ENCODE results near the gene MYRIP. TPM values are rescaled to one million over a fixed set of nuclear protein-coding genes. Genes with fewer than 3 reads are reported as not detected.

MYRIP gene
- total and polyA plus RNA-seq, 2 of the 4 experiments (the other 2 are of a cell fraction) = not detected

GRCh38 chr3:40071683-40072238 lies 262.4 kb downstream of the MYRIP start:
- Histone ChIP-seq H2BK15ac (ENCODE audit: low read depth, low read length) (no peak overlapping the region), H3K4me1 (ENCODE audit: control insufficient read depth, insufficient read depth, low read length) (no peaks in the 10 kb centered on the region), H3K9me3 (ENCODE audit: control insufficient read depth, insufficient read depth, low read length) (peaks cover 15% of the 10 kb centered on the region)

More at GRCh38 chr3:40071683-40072238, 262.4 kb downstream of the MYRIP start:
- Histone ChIP-seq H3K23ac (ENCODE audit: low read depth, low read length) (no peak overlapping the region), H4K5ac (ENCODE audit: low read depth, low read length) (no peak overlapping the region), H2BK20ac (ENCODE audit: low read depth, low read length) (no peak overlapping the region), H4K20me1 (ENCODE audit: insufficient read depth, low read length) (no peaks in the 10 kb centered on the region), H3K27me3 (ENCODE audit: control insufficient read depth, insufficient read depth, low read length) (no peaks in the 10 kb centered on the region), H2BK5ac (ENCODE audit: low read depth, low read length, poor library complexity, severe bottlenecking) (no peak overlapping the region), H2BK120ac (ENCODE audit: low read depth, low read length) (no peak overlapping the region), H2AK5ac (ENCODE audit: low read depth, low read length) (no peak overlapping the region), H3K36me3 (ENCODE audit: control insufficient read depth, insufficient read depth, low read length) (no peaks in the 10 kb centered on the region), H3K4ac (ENCODE audit: low read depth, low read length) (no peak overlapping the region), H3K79me1 (ENCODE audit: low read depth in 1 of 2, low read length in 2 of 2) (no peaks in the 10 kb centered on the region), H3K18ac (ENCODE audit: low read depth, low read length) (no peak overlapping the region), H3K4me2 (ENCODE audit: low read depth, low read length) (no peak overlapping the region), H3K4me3 (ENCODE audit: insufficient read depth, low read depth, low read length) (no peak overlapping the region), H3K9me1 (ENCODE audit: insufficient read depth, low read length) (no peaks in the 10 kb centered on the region), H2AFZ (replicated peaks; ENCODE audit: low read length, poor library complexity) (no peak overlapping the region), H3K27ac (ENCODE audit: insufficient read depth, low read length) (no peak overlapping the region), H3K56ac (ENCODE audit: extremely low read depth, insufficient read depth, low read length) (no peak overlapping the region), H4K91ac (ENCODE audit: insufficient read depth, low read depth, low read length) (no peak overlapping the region), H3K14ac (replicated peaks; ENCODE audit: low read depth, low read length) (no peak overlapping the region), H3K9ac (ENCODE audit: low read depth, low read length) (no peak overlapping the region), H4K8ac (ENCODE audit: low read depth in 2 of 2, low read length in 2 of 2) (no peak overlapping the region), H2AK9ac (replicated peaks; ENCODE audit: low read depth, low read length, poor library complexity) (no peak overlapping the region)
- no peak for DNase-seq
- no peak for ATAC-seq (ENCODE audit: low read depth)
- no CpG with 5 or more reads among the region's 3 CpGs for WGBS, 2 experiments (ENCODE audit: extremely low coverage in 2 of 2, insufficient read length in 1 of 2)
- POLR2A ChIA-PET (ENCODE audit: unreplicated experiment) = no interaction called here
- no peak for TF ChIP-seq RFX5 (IDR thresholded peaks at IDR 0.05; ENCODE audit: low read depth, low read length)
- TF ChIP-seq MXI1 (IDR thresholded peaks at IDR 0.05; ENCODE audit: borderline replicate concordance, low read depth, low read length) = no peak
- TF ChIP-seq CEBPB (IDR thresholded peaks at IDR 0.05; ENCODE audit: low read depth, low read length) = no peak
- TF ChIP-seq, protein P1, sequence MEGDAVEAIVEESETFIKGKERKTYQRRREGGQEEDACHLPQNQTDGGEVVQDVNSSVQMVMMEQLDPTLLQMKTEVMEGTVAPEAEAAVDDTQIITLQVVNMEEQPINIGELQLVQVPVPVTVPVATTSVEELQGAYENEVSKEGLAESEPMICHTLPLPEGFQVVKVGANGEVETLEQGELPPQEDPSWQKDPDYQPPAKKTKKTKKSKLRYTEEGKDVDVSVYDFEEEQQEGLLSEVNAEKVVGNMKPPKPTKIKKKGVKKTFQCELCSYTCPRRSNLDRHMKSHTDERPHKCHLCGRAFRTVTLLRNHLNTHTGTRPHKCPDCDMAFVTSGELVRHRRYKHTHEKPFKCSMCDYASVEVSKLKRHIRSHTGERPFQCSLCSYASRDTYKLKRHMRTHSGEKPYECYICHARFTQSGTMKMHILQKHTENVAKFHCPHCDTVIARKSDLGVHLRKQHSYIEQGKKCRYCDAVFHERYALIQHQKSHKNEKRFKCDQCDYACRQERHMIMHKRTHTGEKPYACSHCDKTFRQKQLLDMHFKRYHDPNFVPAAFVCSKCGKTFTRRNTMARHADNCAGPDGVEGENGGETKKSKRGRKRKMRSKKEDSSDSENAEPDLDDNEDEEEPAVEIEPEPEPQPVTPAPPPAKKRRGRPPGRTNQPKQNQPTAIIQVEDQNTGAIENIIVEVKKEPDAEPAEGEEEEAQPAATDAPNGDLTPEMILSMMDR (conservative IDR thresholded peaks at IDR 0.05; ENCODE audit: low read depth, low read length) = no peak
- TF ChIP-seq RAD21 (IDR thresholded peaks at IDR 0.05; ENCODE audit: low read length) = no peak
- TF ChIP-seq MAFK (IDR thresholded peaks at IDR 0.05; ENCODE audit: low read depth, low read length) = no peak
- no peak for TF ChIP-seq RCOR1 (IDR thresholded peaks at IDR 0.05; ENCODE audit: insufficient replicate concordance, low read length)
- no peak for TF ChIP-seq ELK1 (IDR thresholded peaks at IDR 0.05; ENCODE audit: borderline replicate concordance, low read depth, low read length)
- no peak for TF ChIP-seq FOS (IDR thresholded peaks at IDR 0.05; ENCODE audit: low read depth, low read length)
- TF ChIP-seq CHD1 (IDR thresholded peaks at IDR 0.05; ENCODE audit: low read depth, low read length) = no peak
- TF ChIP-seq BHLHE40 (IDR thresholded peaks at IDR 0.05; ENCODE audit: low read depth, low read length) = no peak
- TF ChIP-seq NFE2L2 (IDR thresholded peaks at IDR 0.05; ENCODE audit: low read depth, low read length) = no peak
- no peak for TF ChIP-seq MAZ (IDR thresholded peaks at IDR 0.05; ENCODE audit: borderline replicate concordance, low read depth, low read length)
- BruUV-seq (replicated peaks) = no TSS peak
- CTCF ChIA-PET = no interaction called here
- dilution Hi-C loops (cut with HindIII; ENCODE audit: low sequenced_read_pairs, unreplicated experiment) = no loop called here
- in situ Hi-C loops (cut with MboI; ENCODE audit: low sequenced_read_pairs) = no loop called here
- intact Hi-C loops (cut with micrococcal nuclease) = no loop called here
